Raji (cell line): ENCODE results near the gene APBA3.

Experiments used
- POLR2A ChIP-seq: IDR thresholded peaks from 2 replicates; pipeline ENCODE4 v1.6.1; 2011; ENCODE audit warnings: low read depth, low read length, control low read depth; ENCODE audit not compliant: insufficient read depth

The APBA3 gene, protein sequence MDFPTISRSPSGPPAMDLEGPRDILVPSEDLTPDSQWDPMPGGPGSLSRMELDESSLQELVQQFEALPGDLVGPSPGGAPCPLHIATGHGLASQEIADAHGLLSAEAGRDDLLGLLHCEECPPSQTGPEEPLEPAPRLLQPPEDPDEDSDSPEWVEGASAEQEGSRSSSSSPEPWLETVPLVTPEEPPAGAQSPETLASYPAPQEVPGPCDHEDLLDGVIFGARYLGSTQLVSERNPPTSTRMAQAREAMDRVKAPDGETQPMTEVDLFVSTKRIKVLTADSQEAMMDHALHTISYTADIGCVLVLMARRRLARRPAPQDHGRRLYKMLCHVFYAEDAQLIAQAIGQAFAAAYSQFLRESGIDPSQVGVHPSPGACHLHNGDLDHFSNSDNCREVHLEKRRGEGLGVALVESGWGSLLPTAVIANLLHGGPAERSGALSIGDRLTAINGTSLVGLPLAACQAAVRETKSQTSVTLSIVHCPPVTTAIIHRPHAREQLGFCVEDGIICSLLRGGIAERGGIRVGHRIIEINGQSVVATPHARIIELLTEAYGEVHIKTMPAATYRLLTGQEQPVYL

GRCh38 chr19:3761382-3762129 is at the start of gene APBA3:
TSS of gene APBA3 (minus strand) at chr19:3761692. CDS start at chr19:3760264, 1,428 bp downstream.
- TF ChIP-seq POLR2A: peak; percentile 82

- TF ChIP-seq POLR2A: no peak
These were observed 49.3 kb upstream of the APBA3 start for GRCh38 chr19:3810708-3811355.

DNA sequence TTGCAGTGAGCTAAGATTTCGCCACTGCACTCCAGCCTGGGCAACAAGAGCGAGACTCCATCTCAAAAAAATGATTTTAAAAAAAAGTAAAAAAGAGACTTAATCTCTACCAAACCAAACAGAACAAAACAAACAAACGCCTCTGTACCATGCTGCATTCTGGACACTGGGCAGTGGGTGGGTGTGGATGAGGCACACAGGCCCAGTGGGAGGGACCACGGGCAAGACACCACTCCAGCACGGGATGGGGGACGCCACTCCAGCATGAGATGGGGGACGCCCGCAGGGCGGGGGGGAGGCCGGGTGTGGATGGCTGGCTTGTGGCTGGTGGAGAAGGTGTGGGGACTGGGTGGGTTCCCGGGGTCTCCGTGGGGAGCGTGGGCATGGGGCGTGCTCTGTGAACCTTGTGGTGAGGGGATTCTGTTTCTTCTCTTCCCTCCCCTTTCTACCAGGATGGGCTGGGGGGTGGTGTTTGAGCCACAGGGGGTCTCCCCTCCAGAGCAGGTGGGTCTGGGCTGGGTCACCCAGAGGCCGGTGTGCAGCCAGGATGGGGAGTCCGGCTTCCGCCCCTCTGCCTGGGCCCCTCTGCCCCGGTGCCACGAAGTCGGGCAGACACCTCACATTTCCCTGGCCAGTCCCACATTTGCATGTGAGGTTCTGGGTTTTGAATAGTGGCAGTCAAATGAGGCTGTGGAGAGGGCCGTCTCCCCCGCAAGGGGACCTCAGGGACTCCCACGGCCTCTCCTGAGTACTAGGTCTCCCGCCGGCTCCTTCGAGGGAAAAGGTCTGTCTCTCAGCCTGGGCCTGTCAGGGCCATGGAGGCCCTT is 48.6 kb upstream of the APBA3 start:
- no peak for TF ChIP-seq POLR2A

DNA sequence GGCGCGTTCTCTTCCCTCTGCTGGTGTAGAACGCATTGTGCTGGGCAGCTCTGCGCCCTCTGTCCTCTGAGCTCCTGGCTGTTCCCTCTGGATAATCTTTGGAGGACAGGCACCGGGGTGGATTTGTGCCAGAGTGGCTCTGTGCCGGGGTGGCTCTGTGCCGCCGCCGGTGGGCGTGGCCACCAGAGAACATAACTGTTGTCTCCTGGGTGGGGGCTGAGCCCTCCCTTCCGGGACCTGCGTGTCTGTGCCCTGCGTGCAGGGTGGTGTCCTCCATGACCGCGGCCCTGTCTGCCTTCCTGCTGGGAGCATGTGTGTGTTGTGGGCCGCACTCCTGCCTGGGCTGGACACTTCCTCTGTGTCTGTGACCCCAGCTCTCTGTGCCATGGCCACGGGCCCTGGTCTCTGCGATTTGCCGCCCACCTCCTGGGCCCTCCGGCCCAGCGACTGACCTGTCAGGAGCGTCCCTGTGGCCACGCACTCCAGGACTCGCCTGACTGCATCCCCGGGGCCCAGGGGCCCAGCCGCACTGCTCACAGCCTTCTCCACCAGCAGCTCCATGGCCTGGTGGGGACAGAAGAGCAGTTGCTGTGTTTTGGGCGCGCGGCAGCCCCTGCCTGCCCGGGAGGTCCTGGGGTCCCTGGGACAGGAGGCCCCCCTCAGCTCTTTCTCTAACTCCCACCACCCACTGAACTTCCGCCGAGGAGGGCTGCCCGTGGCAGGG is 47.1 kb upstream of the APBA3 start:
- TF ChIP-seq POLR2A: no peak

GRCh38 chr19:3807574-3808354 is 46.3 kb upstream of the APBA3 start:
- TF ChIP-seq POLR2A: no peak

GRCh38 chr19:3807131-3807480 is 45.6 kb upstream of the APBA3 start:
- TF ChIP-seq POLR2A: no peak

DNA sequence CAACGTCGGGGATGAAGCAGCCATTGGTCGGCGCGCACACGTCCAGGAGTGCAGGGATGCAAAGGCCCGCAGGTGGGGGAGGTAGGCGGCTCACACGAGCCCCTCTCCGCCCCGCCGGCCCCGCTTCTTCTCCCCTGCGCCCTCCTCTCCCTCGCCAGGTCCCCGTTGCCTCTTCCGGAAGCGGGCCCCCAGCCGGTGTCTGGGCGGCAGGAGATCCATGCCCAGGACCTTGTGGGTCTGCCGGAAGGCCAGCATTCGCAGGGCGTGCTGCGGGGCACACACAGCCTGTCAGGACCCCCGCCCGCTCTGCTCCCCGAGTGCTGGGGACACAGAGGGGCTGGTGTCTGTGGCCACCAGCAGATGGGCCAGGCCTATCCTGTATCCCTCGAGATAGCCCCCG is 44.4 kb upstream of the APBA3 start:
- no peak for TF ChIP-seq POLR2A

GRCh38 chr19:3804429-3804828 is 42.9 kb upstream of the APBA3 start:
- no peak for TF ChIP-seq POLR2A

DNA sequence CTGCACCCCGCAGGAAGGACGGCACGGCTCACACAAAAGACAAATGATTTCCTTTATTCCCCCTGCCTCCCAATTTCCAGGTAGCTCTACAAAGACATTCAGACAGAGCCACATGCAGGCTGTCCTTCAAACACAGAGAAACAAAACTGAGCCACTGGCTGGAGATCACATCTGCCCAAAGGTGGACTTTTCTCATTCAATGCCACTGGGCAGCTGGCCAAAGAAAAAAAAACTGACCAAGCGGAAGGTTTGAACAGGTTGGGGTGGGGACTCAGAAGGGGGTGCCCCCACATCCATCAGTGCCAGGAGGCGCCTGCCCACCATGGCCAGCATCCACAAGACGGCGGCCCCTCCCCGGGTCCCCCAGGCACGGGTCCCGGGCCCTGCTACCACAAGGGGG is 42.5 kb upstream of the APBA3 start:
- TF ChIP-seq POLR2A: no peak

DNA sequence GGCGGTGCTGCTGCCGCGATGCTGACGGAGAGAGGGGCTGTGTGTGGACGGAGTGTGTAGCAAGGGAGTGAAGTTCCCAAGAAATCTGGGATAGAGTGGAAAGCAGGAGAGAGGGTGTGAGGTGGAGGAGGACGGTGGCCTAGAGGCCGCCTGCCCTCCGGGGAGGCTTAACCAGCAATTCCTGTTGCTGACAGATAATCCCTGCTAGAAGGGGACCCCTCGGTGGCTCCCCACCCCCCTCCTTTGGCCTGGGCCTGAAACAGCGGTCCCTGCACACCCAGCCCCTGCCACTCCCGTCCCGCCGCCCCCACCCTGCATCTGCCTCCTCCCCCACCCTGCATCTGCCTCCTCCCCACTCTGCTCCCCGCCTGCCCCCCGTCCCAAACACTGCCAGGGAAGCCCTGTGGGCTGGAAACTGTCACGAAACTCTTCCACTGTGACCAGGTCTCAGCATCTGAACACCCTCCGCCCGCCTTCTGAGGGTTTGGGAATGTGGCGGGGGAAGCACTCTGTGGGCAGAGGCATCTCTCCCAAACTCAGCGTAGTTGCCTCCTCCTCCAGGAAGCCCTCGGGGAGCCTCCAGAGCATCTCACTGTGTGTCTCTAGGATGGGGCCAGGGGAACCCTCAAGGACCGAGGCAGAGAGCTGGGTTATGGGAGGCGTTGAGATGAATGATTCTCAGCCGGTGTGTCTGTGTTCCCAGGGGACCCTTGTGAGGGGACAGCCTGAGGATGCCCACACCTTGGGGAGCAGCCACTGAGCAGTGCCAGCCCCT is 41.8 kb upstream of the APBA3 start:
- no peak for TF ChIP-seq POLR2A

DNA sequence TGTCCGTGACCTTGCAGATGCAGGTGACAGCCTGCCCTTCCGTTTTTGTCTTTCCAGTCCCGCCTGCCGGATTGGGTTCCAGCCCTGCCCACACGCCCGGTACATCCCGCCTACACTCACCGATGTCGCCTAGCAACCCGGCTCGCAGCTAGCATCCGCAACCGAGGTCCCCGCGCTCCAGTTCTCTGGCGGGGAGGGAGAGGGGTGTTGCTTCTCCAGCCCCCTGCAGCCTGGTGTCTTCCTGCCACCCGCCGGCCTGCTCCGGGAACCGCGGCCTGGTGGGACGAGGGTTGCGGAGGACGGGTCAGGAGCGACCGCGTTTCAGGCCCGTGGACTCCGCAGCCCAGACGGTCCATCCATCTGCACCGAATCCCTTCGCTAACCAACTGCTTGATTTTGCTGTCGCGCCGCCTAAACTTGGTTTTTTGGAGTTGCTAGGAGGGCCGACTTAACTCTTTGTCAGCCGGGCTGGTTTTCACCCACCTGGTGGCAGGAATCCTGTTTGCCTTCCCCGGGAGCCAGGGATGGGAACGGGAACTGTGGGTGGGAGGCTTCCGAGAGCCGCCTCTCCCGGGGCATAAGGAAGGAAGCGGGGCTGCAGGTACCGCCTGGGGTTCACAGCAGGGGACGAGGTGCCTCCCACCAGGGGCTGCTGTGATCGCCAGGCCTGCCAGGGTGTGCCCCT is 40.1 kb upstream of the APBA3 start:
- no peak for TF ChIP-seq POLR2A

- TF ChIP-seq POLR2A: no peak
These were observed 39.5 kb upstream of the APBA3 start for GRCh38 chr19:3800996-3801395.

GRCh38 chr19:3798137-3798536 is 36.6 kb upstream of the APBA3 start:
- no peak for TF ChIP-seq POLR2A
